ENCODE results near the gene RFNG. TPM values are rescaled to one million over a fixed set of nuclear protein-coding genes. Genes with fewer than 3 reads are reported as not detected.

Gene RFNG
- total RNA-seq, 2 donors from 2014 or later = 37.9 to 43.1 TPM

GRCh38 chr17:82085031-82085861 is 33.6 kb upstream of the RFNG start:
- 90 to 91% methylated on average over 20 to 49 of the region's 49 CpGs for whole genome bisulfite sequencing, 2 donors

GRCh38 chr17:82084373-82085030 is 32.9 kb upstream of the RFNG start:
- no peaks in the 10 kb centered on the region for H3K4me1 ChIP-seq
- H3K4me3 ChIP-seq = no peak overlapping the region
- TF ChIP-seq CTCF (IDR thresholded peaks at IDR 0.05) (no peak), POLR2A (IDR thresholded peaks at IDR 0.05) (no peak)
- peaks cover 21 to 58% of the 10 kb centered on the region in 2 donors for H3K36me3 ChIP-seq (replicated peaks in 1 of 2; ENCODE audit: insufficient read depth in 1 of 2, low read depth in 2 of 2)
- H3K27ac ChIP-seq = no peak overlapping the region
- intact Hi-C loops (cut with DNase I) = no loop called here
- no peaks in the 10 kb centered on the region for H3K9me3 ChIP-seq
- 88 to 100% methylated on average over 7 to 26 of the region's 31 CpGs for WGBS, 2 donors
- H3K27me3 ChIP-seq = no peaks in the 10 kb centered on the region
- ATAC-seq = no peak
- DNase-seq = no peak

More at GRCh38 chr17:82085031-82085861, 33.6 kb upstream of the RFNG start:
- TF ChIP-seq CTCF (IDR thresholded peaks at IDR 0.05) (no peak), POLR2A (IDR thresholded peaks at IDR 0.05) (no peak)
- no peaks in the 10 kb centered on the region for H3K9me3 ChIP-seq
- H3K27me3 ChIP-seq = no peaks in the 10 kb centered on the region
- intact Hi-C loops (cut with DNase I) = no loop called here
- DNase-seq = no peak
- no peaks in the 10 kb centered on the region for H3K4me1 ChIP-seq
- H3K36me3 ChIP-seq (replicated peaks in 1 of 2; ENCODE audit: insufficient read depth in 1 of 2, low read depth in 2 of 2) = peaks cover 21 to 56% of the 10 kb centered on the region in 2 donors
- H3K27ac ChIP-seq = no peak overlapping the region
- H3K4me3 ChIP-seq = no peak overlapping the region
- no peak for ATAC-seq

- WGBS, 2 donors = 93 to 95% methylated on average over 34 to 43 of the region's 55 CpGs
- H3K4me1 ChIP-seq = no peaks in the 10 kb centered on the region
- ATAC-seq (no peak), DNase-seq (no peak)
- no peak for TF ChIP-seq CTCF (IDR thresholded peaks at IDR 0.05)
- no peak for TF ChIP-seq POLR2A (IDR thresholded peaks at IDR 0.05)
- peaks cover 18 to 52% of the 10 kb centered on the region in 2 donors for H3K36me3 ChIP-seq (replicated peaks in 1 of 2; ENCODE audit: insufficient read depth in 1 of 2, low read depth in 2 of 2)
- H3K27me3 ChIP-seq = no peaks in the 10 kb centered on the region
- H3K9me3 ChIP-seq = no peaks in the 10 kb centered on the region
- no peak overlapping the region for H3K27ac ChIP-seq
- intact Hi-C loops (cut with DNase I) = no loop called here
- no peak overlapping the region for H3K4me3 ChIP-seq
These were observed 32.1 kb upstream of the RFNG start for GRCh38 chr17:82083533-82084359.

GRCh38 chr17:82083009-82083408 is 31.4 kb upstream of the RFNG start:
- Histone ChIP-seq H3K9me3 (no peaks in the 10 kb centered on the region), H3K4me1 (no peaks in the 10 kb centered on the region), H3K27me3 (no peaks in the 10 kb centered on the region), H3K4me3 (no peak overlapping the region), H3K36me3 (replicated peaks in 1 of 2; ENCODE audit: insufficient read depth in 1 of 2, low read depth in 2 of 2) (peaks cover 12 to 46% of the 10 kb centered on the region in 2 donors), H3K27ac (no peak overlapping the region)
- WGBS, 2 donors = 80 to 95% methylated on average over 3 to 24 of the region's 24 CpGs
- no peak for TF ChIP-seq CTCF (IDR thresholded peaks at IDR 0.05)
- no peak for TF ChIP-seq POLR2A (IDR thresholded peaks at IDR 0.05)
- ATAC-seq = no peak
- intact Hi-C loops (cut with DNase I) = no loop called here
- DNase-seq = no peak
